H9 (cell line): Measurements from ENCODE around the gene LMO3. TPM values are rescaled to one million over a fixed set of nuclear protein-coding genes. Genes with fewer than 3 reads are reported as not detected.

Experiments
- DNase-seq: peaks from one replicate; pipeline ENCODE4 v3.0.0-alpha.2; 2017
- H2AFZ ChIP-seq: one replicate; pipeline ENCODE4 v1.6.1; 2013; ENCODE audit warnings: mild to moderate bottlenecking, low read length, control low read depth, moderate library complexity
- H2AK5ac ChIP-seq: 2 replicates; pipeline ENCODE4 v1.6.1; 2013; ENCODE audit warnings: low read length, control low read depth, mixed read lengths; ENCODE audit not compliant: insufficient read length
- H2BK120ac ChIP-seq: one replicate; pipeline ENCODE4 v1.6.1; 2013; ENCODE audit warnings: low read depth, mild to moderate bottlenecking, low read length, control low read depth, inconsistent platforms; ENCODE audit not compliant: poor library complexity, severe bottlenecking
- H2BK12ac ChIP-seq: 2 replicates; pipeline ENCODE4 v1.6.1; 2013; ENCODE audit warnings: low read length, control low read depth, mixed read lengths, low read depth; ENCODE audit not compliant: insufficient read length
- H2BK15ac ChIP-seq: 2 replicates; pipeline ENCODE4 v1.6.1; 2013; ENCODE audit warnings: low read depth, low read length, control low read depth
- H2BK20ac ChIP-seq: one replicate; pipeline ENCODE4 v1.6.1; 2013; ENCODE audit warnings: low read depth, mild to moderate bottlenecking, low read length, control low read depth, inconsistent platforms; ENCODE audit not compliant: poor library complexity, severe bottlenecking
- H2BK5ac ChIP-seq: 2 replicates; pipeline ENCODE4 v1.6.1; 2013; ENCODE audit warnings: low read length, control low read depth, mixed read lengths; ENCODE audit not compliant: insufficient read length
- H3K14ac ChIP-seq: 2 replicates; pipeline ENCODE4 v1.6.1; 2013; ENCODE audit warnings: low read length, control low read depth; ENCODE audit not compliant: insufficient read depth
- H3K18ac ChIP-seq: 2 replicates; pipeline ENCODE4 v1.6.1; 2013; ENCODE audit warnings: low read depth, mild to moderate bottlenecking, mixed read lengths, low read length, control low read depth; ENCODE audit not compliant: insufficient read length
- H3K23ac ChIP-seq: 2 replicates; pipeline ENCODE4 v1.6.1; 2013; ENCODE audit warnings: low read length, control low read depth, mixed read lengths, low read depth; ENCODE audit not compliant: insufficient read length
- H3K23me2 ChIP-seq: 2 replicates; pipeline ENCODE4 v1.6.1; 2013; ENCODE audit warnings: low read depth, mild to moderate bottlenecking, mixed read lengths, low read length, control low read depth; ENCODE audit not compliant: insufficient read length, poor library complexity, severe bottlenecking
- H3K27ac ChIP-seq: 2 replicates; pipeline ENCODE4 v1.5.1; 2013; ENCODE audit warnings: low read length, control low read depth, mixed read lengths, low read depth; ENCODE audit not compliant: insufficient read length
- H3K27me3 ChIP-seq: 2 replicates; pipeline ENCODE4 v1.6.1; 2013; ENCODE audit warnings: low read length, control low read depth, inconsistent platforms; ENCODE audit not compliant: insufficient read depth
- H3K4ac ChIP-seq: 2 replicates; pipeline ENCODE4 v1.6.1; 2013; ENCODE audit warnings: low read depth, mild to moderate bottlenecking, control low read depth, inconsistent platforms, low read length, moderate library complexity
- H3K4me1 ChIP-seq: 2 replicates; pipeline ENCODE4 v1.6.1; 2013; ENCODE audit warnings: low read length, control low read depth, inconsistent platforms; ENCODE audit not compliant: insufficient read depth
- H3K4me2 ChIP-seq: 2 replicates; pipeline ENCODE4 v1.6.1; 2013; ENCODE audit warnings: low read length, control low read depth, mixed read lengths; ENCODE audit not compliant: insufficient read length, insufficient read depth
- H3K56ac ChIP-seq: 2 replicates; pipeline ENCODE4 v1.6.1; 2013; ENCODE audit warnings: low read depth, mild to moderate bottlenecking, mixed read lengths, low read length, control low read depth; ENCODE audit not compliant: insufficient read length
- H3K79me1 ChIP-seq: 2 replicates; pipeline ENCODE4 v1.6.1; 2013; ENCODE audit warnings: low read depth, mild to moderate bottlenecking, moderate library complexity, low read length, control low read depth, inconsistent platforms; ENCODE audit not compliant: insufficient read depth, poor library complexity, severe bottlenecking
- H3K79me2 ChIP-seq: 2 replicates; pipeline ENCODE4 v1.6.1; 2013; ENCODE audit warnings: low read length, control low read depth, inconsistent platforms; ENCODE audit not compliant: insufficient read depth
- H3K9ac ChIP-seq: 2 replicates; pipeline ENCODE4 v1.6.1; 2013; ENCODE audit warnings: low read length, control low read depth, mixed read lengths; ENCODE audit not compliant: insufficient read length; ENCODE audit errors: extremely low read depth
- H3K9me3 ChIP-seq: one replicate; pipeline ENCODE4 v1.6.1; 2013; ENCODE audit warnings: low read depth, low read length, inconsistent platforms; ENCODE audit not compliant: control insufficient read depth
- H3T11ph ChIP-seq: one replicate; pipeline ENCODE4 v1.6.1; 2013; ENCODE audit warnings: mild to moderate bottlenecking, low read length, control low read depth, inconsistent platforms
- H4K20me1 ChIP-seq: one replicate; pipeline ENCODE4 v1.6.1; 2013; ENCODE audit not compliant: control insufficient read depth, insufficient read length, insufficient read depth
- H4K5ac ChIP-seq: 2 replicates; pipeline ENCODE4 v1.6.1; 2013; ENCODE audit warnings: low read depth, mild to moderate bottlenecking, mixed read lengths, low read length, control low read depth; ENCODE audit not compliant: insufficient read length
- H4K8ac ChIP-seq: replicated peaks from 2 replicates; pipeline ENCODE4 v1.6.1; 2013; ENCODE audit warnings: low read length, control low read depth, mixed read lengths, low read depth; ENCODE audit not compliant: insufficient read length
- H4K91ac ChIP-seq: 2 replicates; pipeline ENCODE4 v1.6.1; 2013; ENCODE audit warnings: low read depth, mild to moderate bottlenecking, moderate library complexity, mixed read lengths, low read length, control low read depth; ENCODE audit not compliant: insufficient read length
- H3K27ac Mint-ChIP-seq, 3 experiments: 2 replicates in 2 of 3; 3 replicates in 1 of 3; pipeline ENCODE4 v1.8.0; 2020 to 2021; ENCODE audit warnings: mixed read lengths in 3 of 3, mild to moderate bottlenecking in 1 of 3, moderate library complexity in 1 of 3
- H3K27me3 Mint-ChIP-seq: 2 replicates; pipeline ENCODE4 v1.8.0; 2021; ENCODE audit warnings: low read depth, mild to moderate bottlenecking, moderate library complexity, mixed read lengths
- H3K36me3 Mint-ChIP-seq, 3 experiments: 2 replicates in 2 of 3; 3 replicates in 1 of 3; pipeline ENCODE4 v1.8.0; 2020 to 2021; ENCODE audit warnings: low read depth in 3 of 3, mixed read lengths in 3 of 3; ENCODE audit not compliant: insufficient read depth in 1 of 3
- H3K4me1 Mint-ChIP-seq, 2 experiments: 2 replicates each; pipeline ENCODE4 v1.8.0; 2020; ENCODE audit warnings: mixed read lengths in 2 of 2
- H3K4me3 Mint-ChIP-seq, 2 experiments: 2 replicates in 1 of 2; 3 replicates in 1 of 2; pipeline ENCODE4 v1.8.0; 2020 to 2021; ENCODE audit warnings: mild to moderate bottlenecking in 2 of 2, mixed read lengths in 2 of 2, moderate library complexity in 1 of 2
- H3K9me3 Mint-ChIP-seq, 2 experiments: 2 replicates in 1 of 2; 3 replicates in 1 of 2; pipeline ENCODE4 v1.8.0; 2020; ENCODE audit warnings: mild to moderate bottlenecking in 2 of 2, mixed read lengths in 2 of 2, moderate library complexity in 1 of 2
- WGBS: extraction: QIAGEN DNeasy Blood & Tissue Kit; methylation state at CpG from one replicate; pipeline ENCODE4 v1.1.7; 2013; ENCODE audit warnings: missing lambda C conversion rate, low lambda C conversion rate, mixed read lengths; ENCODE audit not compliant: insufficient read length; ENCODE audit errors: extremely low coverage; 5-methylcytosine and 5-hydroxymethylcytosine counted together
- long read RNA-seq: library from polyadenylated mRNA; unstranded; transcript quantifications from one replicate; pipeline ENCODE4 v2.0.0, GENCODE V29; 2020
- total RNA-seq: library from RNA; stranded (reverse); gene quantifications from 2 replicates; pipeline ENCODE4 v1.2.1, GENCODE V29; 2021
- TF ChIP-seq, protein P1 (sequence below): fragments of 200-600 bp; sonication (generic); conservative IDR thresholded peaks from 3 replicates; pipeline ENCODE4 v1.8.0; 2021; ENCODE audit warnings: antibody characterized with exemption, mild to moderate bottlenecking

The LMO3 gene
- not detected in 2 replicates for total RNA-seq
- long read RNA-seq, result 0 reads

DNA sequence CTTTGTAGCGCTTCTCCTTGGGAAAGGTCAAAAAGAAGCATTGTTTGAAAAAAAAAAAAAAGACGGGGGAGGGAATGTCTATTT is at the start of gene LMO3:
Gene LMO3, minus strand, starts transcription at position 46 of the 84 bp plus-strand sequence. CDS start 5,302 bp downstream, outside the sequence.
- Histone ChIP-seq H3K9me3 (no peaks in the 10 kb centered on the region), H4K20me1 (no peaks in the 10 kb centered on the region), H4K91ac (no peak within 1 kb of the TSS), H2BK20ac (no peak within 1 kb of the TSS), H3K4me2 (peak within 1 kb of the TSS; percentile 91), H3K9ac (no peak within 1 kb of the TSS), H3K14ac (no peak within 1 kb of the TSS), H3K23me2 (peaks cover 28% of the 10 kb centered on the region), H3K27ac (no peak within 1 kb of the TSS), H3K79me2 (no peaks in the 10 kb centered on the region), H3K27me3 (peaks cover 5% of the 10 kb centered on the region; the same call in 1 of the 2 replicates), H3T11ph (no peak within 1 kb of the TSS), H4K8ac (no peak within 1 kb of the TSS), H3K56ac (no peak within 1 kb of the TSS), H2BK120ac (no peak within 1 kb of the TSS), H2BK5ac (no peak within 1 kb of the TSS), H4K5ac (no peak within 1 kb of the TSS), H3K4ac (no peak within 1 kb of the TSS), H3K23ac (no peak within 1 kb of the TSS), H3K4me1 (peaks cover 5% of the 10 kb centered on the region; the same call in 1 of the 2 replicates), H2AFZ (no peak within 1 kb of the TSS), H3K79me1 (no peaks in the 10 kb centered on the region), H2BK15ac (no peak within 1 kb of the TSS), H2AK5ac (no peak within 1 kb of the TSS), H3K18ac (no peak within 1 kb of the TSS), H2BK12ac (no peak within 1 kb of the TSS)
- H3K9me3 Mint-ChIP-seq, result no peaks in the 10 kb centered on the region; a peak in 1 of 5 replicates
- H3K4me3 Mint-ChIP-seq, result peak within 1 kb of the TSS; percentile 75 to 92
- DNase-seq, result no peak
- no CpG with 5 or more reads among the region's 2 CpGs for WGBS
- peaks cover 86% of the 10 kb centered on the region for H3K27me3 Mint-ChIP-seq
- H3K36me3 Mint-ChIP-seq, result no peaks in the 10 kb centered on the region
- H3K27ac Mint-ChIP-seq, result peak within 1 kb of the TSS in 1 of 3 experiments; percentile 16; a peak in 3 of 7 replicates
- H3K4me1 Mint-ChIP-seq, result peaks cover 54 to 69% of the 10 kb centered on the region in 2 experiments
- TF ChIP-seq, protein P1, sequence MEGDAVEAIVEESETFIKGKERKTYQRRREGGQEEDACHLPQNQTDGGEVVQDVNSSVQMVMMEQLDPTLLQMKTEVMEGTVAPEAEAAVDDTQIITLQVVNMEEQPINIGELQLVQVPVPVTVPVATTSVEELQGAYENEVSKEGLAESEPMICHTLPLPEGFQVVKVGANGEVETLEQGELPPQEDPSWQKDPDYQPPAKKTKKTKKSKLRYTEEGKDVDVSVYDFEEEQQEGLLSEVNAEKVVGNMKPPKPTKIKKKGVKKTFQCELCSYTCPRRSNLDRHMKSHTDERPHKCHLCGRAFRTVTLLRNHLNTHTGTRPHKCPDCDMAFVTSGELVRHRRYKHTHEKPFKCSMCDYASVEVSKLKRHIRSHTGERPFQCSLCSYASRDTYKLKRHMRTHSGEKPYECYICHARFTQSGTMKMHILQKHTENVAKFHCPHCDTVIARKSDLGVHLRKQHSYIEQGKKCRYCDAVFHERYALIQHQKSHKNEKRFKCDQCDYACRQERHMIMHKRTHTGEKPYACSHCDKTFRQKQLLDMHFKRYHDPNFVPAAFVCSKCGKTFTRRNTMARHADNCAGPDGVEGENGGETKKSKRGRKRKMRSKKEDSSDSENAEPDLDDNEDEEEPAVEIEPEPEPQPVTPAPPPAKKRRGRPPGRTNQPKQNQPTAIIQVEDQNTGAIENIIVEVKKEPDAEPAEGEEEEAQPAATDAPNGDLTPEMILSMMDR, result no peak
